K562 treated with DMSO at 1 percent for 48 hours (cell line): ENCODE data around the gene ZDHHC13. TPM values are rescaled to one million over a fixed set of nuclear protein-coding genes. Genes with fewer than 3 reads are reported as not detected.

ENCODE experiments used
- total RNA-seq: library from RNA; unstranded; fragments of 300-600 nt; gene quantifications from 2 replicates; pipeline ENCODE4 v1.2.3, GENCODE V29; 2022; ENCODE audit warnings: low replicate concordance; ENCODE audit errors: extremely low read depth

ZDHHC13 gene
- total RNA-seq = not detected in 2 replicates

GRCh38 chr11:19116971-19117759 is at the start of gene ZDHHC13:
Gene ZDHHC13, plus strand, starts transcription at chr11:19117168. Its CDS starts 82 bp downstream, at chr11:19117250.

GRCh38 chr11:19201737-19202605 is 85.0 kb downstream of the ZDHHC13 start, which contains the start of gene CSRP3:
Gene CSRP3, minus strand, starts transcription at chr11:19201983. Its CDS starts 9,535 bp downstream, at chr11:19192448.

Other genes starting within 250 kb of the ZDHHC13 start
- gene MRGPRX1, start 177.8 kb upstream of the ZDHHC13 start, total RNA-seq = not detected in 2 replicates
- gene MRGPRX2, start 56.5 kb upstream of the ZDHHC13 start, total RNA-seq = not detected in 2 replicates
- not detected in 2 replicates for gene CSRP3, start 84.8 kb downstream of the ZDHHC13 start, total RNA-seq
- not detected in 2 replicates for gene E2F8, start 123.8 kb downstream of the ZDHHC13 start, total RNA-seq